ENCODE results near the gene PLA2G6. TPM values are rescaled to one million over a fixed set of nuclear protein-coding genes. Genes with fewer than 3 reads are reported as not detected.
A peak's percentile ranks its signal among the peaks of the same experiment; 100 is the strongest.

PLA2G6 gene
- total and polyA plus RNA-seq, 8 donors, result 6.0 to 68.3 (median 25.8) TPM

GRCh38 chr22:38081941-38082828, 99.4 kb downstream of the PLA2G6 start:
- peaks cover 0 to 20% (median 9%) of the 10 kb centered on the region in 4 donors for H3K36me3 ChIP-seq
- peak overlapping the region; percentile 29 to 51 (median 42) for H3K4me3 ChIP-seq
- DNase-seq, result no peak
- H3K27me3 ChIP-seq, result peaks cover 0 to 53% (median 25%) of the 10 kb centered on the region in 3 donors
- H3K4me1 ChIP-seq, result peaks cover 24 to 29% (median 26%) of the 10 kb centered on the region in 4 donors
- TF ChIP-seq EP300 (IDR thresholded peaks at IDR 0.05) (no peak), POLR2AphosphoS5 (IDR thresholded peaks at IDR 0.05) (no peak), CTCF (IDR thresholded peaks at IDR 0.05) (no peak), POLR2A (IDR thresholded peaks at IDR 0.05) (no peak)
- WGBS, 5 donors, result 11 to 22% (median 16%) methylated on average over 29 to 52 of the region's 52 CpGs
- intact Hi-C loops (cut with DNase I; ENCODE audit: low total_unique reads), result no loop called here
- no peaks in the 10 kb centered on the region for H3K9me3 ChIP-seq
- H3K27ac ChIP-seq, result no peak overlapping the region

- Histone ChIP-seq H3K27me3 (peaks cover 0 to 53% (median 25%) of the 10 kb centered on the region in 3 donors), H3K27ac (peak overlapping the region in 1 of 5 donors; percentile 15), H3K4me3 (peak overlapping the region; percentile 29 to 51 (median 42)), H3K4me1 (peaks cover 24 to 29% (median 26%) of the 10 kb centered on the region in 4 donors), H3K36me3 (peaks cover 0 to 20% (median 9%) of the 10 kb centered on the region in 4 donors), H3K9me3 (no peaks in the 10 kb centered on the region)
- TF ChIP-seq POLR2AphosphoS5 (IDR thresholded peaks at IDR 0.05), result no peak
- TF ChIP-seq EP300 (IDR thresholded peaks at IDR 0.05), result no peak
- TF ChIP-seq CTCF (IDR thresholded peaks at IDR 0.05), result no peak
- TF ChIP-seq POLR2A (IDR thresholded peaks at IDR 0.05), result no peak
- 0 to 12% (median 8%) methylated on average over 1 to 17 of the region's 17 CpGs for WGBS, 5 donors
- intact Hi-C loops (cut with DNase I; ENCODE audit: low total_unique reads), result no loop called here
- no peak for DNase-seq
Observed at GRCh38 chr22:38081636-38081940, 100.0 kb downstream of the PLA2G6 start.

GRCh38 chr22:38080850-38081635, 100.6 kb downstream of the PLA2G6 start:
- peak; percentile 39 to 77 for DNase-seq
- intact Hi-C loops (cut with DNase I; ENCODE audit: low total_unique reads), result no loop called here
- Histone ChIP-seq H3K27me3 (peaks cover 0 to 53% (median 25%) of the 10 kb centered on the region in 3 donors), H3K36me3 (peaks cover 0 to 20% (median 11%) of the 10 kb centered on the region in 4 donors), H3K27ac (peak overlapping the region in 1 of 5 donors; percentile 15), H3K4me1 (peaks cover 24 to 29% (median 26%) of the 10 kb centered on the region in 4 donors), H3K9me3 (no peaks in the 10 kb centered on the region), H3K4me3 (peak overlapping the region; percentile 29 to 51 (median 42))
- TF ChIP-seq EP300 (IDR thresholded peaks at IDR 0.05) (no peak), POLR2A (IDR thresholded peaks at IDR 0.05) (no peak), POLR2AphosphoS5 (IDR thresholded peaks at IDR 0.05) (no peak), CTCF (IDR thresholded peaks at IDR 0.05) (no peak)
- WGBS, 5 donors, result 1 to 6% (median 6%) methylated on average over 11 to 110 of the region's 110 CpGs

GRCh38 chr22:38080474-38080849, 101.2 kb downstream of the PLA2G6 start:
- TF ChIP-seq POLR2AphosphoS5 (IDR thresholded peaks at IDR 0.05) (no peak), CTCF (IDR thresholded peaks at IDR 0.05) (no peak), EP300 (IDR thresholded peaks at IDR 0.05) (no peak), POLR2A (IDR thresholded peaks at IDR 0.05) (no peak)
- WGBS, 5 donors, result 65 to 94% (median 75%) methylated on average over 5 to 11 of the region's 11 CpGs
- H3K27me3 ChIP-seq, result peaks cover 0 to 53% (median 25%) of the 10 kb centered on the region in 3 donors

More at GRCh38 chr22:38080474-38080849, 101.2 kb downstream of the PLA2G6 start:
- Histone ChIP-seq H3K9me3 (no peaks in the 10 kb centered on the region), H3K27ac (no peak overlapping the region), H3K4me1 (peaks cover 24 to 29% (median 26%) of the 10 kb centered on the region in 4 donors), H3K36me3 (peaks cover 0 to 20% (median 14%) of the 10 kb centered on the region in 4 donors), H3K4me3 (peak overlapping the region in 1 of 4 donors; percentile 51)
- DNase-seq, result no peak
- intact Hi-C loops (cut with DNase I; ENCODE audit: low total_unique reads), result no loop called here

Data from stomach (tissue), 9 donors.